NCI-H446 treated with DMSO at 0.1 percent for 48 hours (cell line): ENCODE results near the gene OR5L2.
"Not testable (repeated sequence)": the region's sequence is repeated elsewhere in the genome, so short reads cannot be mapped to it uniquely, and the experiment has no call there.

Experiments used
- DNase-seq: peaks from one replicate; lab custom pipeline; 2025; lab: John Stamatoyannopoulos, UW

Gene OR5L2

GRCh38 chr11:55826919-55827318 is at the start of gene OR5L2:
TSS of gene OR5L2 (plus strand) at chr11:55827219. CDS start at chr11:55827219, 0 bp downstream.
- DNase-seq: no peak

- no peak for DNase-seq
These were observed 35.4 kb upstream of the OR5L2 start for GRCh38 chr11:55791606-55792005.

GRCh38 chr11:55793321-55793720 is 33.7 kb upstream of the OR5L2 start:
- DNase-seq: no peak

GRCh38 chr11:55795256-55795655 is 31.8 kb upstream of the OR5L2 start, which contains the start of gene OR5D14:
TSS of gene OR5D14 (plus strand) at chr11:55795556. CDS start at chr11:55795556, 0 bp downstream.
- no peak for DNase-seq

- DNase-seq: no peak
These were observed 20.8 kb upstream of the OR5L2 start for GRCh38 chr11:55806248-55806647.

GRCh38 chr11:55811067-55811466 is 16.0 kb upstream of the OR5L2 start, which contains the start of gene OR5L1:
TSS of gene OR5L1 (plus strand) at chr11:55811367. CDS start at chr11:55811467, 100 bp downstream.
- DNase-seq: no peak

- no peak for DNase-seq
These were observed 7.7 kb upstream of the OR5L2 start, which contains the start of gene OR5D18 for GRCh38 chr11:55819330-55819729. TSS of gene OR5D18 (plus strand) at chr11:55819630. CDS start at chr11:55819630, 0 bp downstream.

- DNase-seq: no peak
These were observed 11.4 kb downstream of the OR5L2 start, which contains the start of gene OR5D16 for GRCh38 chr11:55838452-55838851. TSS of gene OR5D16 (plus strand) at chr11:55838752. CDS start at chr11:55838752, 0 bp downstream.

- DNase-seq: no peak
These were observed 20.4 kb downstream of the OR5L2 start for GRCh38 chr11:55847453-55847852.

GRCh38 chr11:55849037-55849436 is 22.0 kb downstream of the OR5L2 start:
- no peak for DNase-seq

GRCh38 chr11:55852141-55852540 is 25.1 kb downstream of the OR5L2 start:
- no peak for DNase-seq

GRCh38 chr11:55854704-55855103 is 27.7 kb downstream of the OR5L2 start:
- no peak for DNase-seq

GRCh38 chr11:55867354-55867753 is 40.3 kb downstream of the OR5L2 start:
- DNase-seq: not testable (repeated sequence)

- not testable (repeated sequence) for DNase-seq
These were observed 45.7 kb downstream of the OR5L2 start for GRCh38 chr11:55872731-55873130.

GRCh38 chr11:55873146-55873545 is 46.1 kb downstream of the OR5L2 start:
- DNase-seq: peak; percentile 40
